ENCODE data around the gene PDE11A. TPM values are rescaled to one million over a fixed set of nuclear protein-coding genes. Genes with fewer than 3 reads are reported as not detected.

The PDE11A gene
- total RNA-seq, 2 experiments from 2014 or later: not detected

GRCh38 chr2:177906041-177906718 lies 166.4 kb downstream of the PDE11A start:
- DNase-seq (peak; percentile 21 to 67 (median 44)), ATAC-seq (ENCODE audit: poor library complexity) (peak; percentile 68)
- intact Hi-C loops (cut with DNase I, micrococcal nuclease): loop anchor here in 1 of 2 experiments (5.0 kb wide), 1 partner anchor 511 kb away; no protein-coding TSS in a partner anchor
- H3K36me3 Mint-ChIP-seq (ENCODE audit: low read depth): no peaks in the 10 kb centered on the region
- H3K27ac ChIP-seq (ENCODE audit: low read depth in 1 of 2, low read length in 2 of 2): no peak overlapping the region
- no peaks in the 10 kb centered on the region for H3K9me3 ChIP-seq (ENCODE audit: control insufficient read depth in 1 of 2, insufficient read depth in 1 of 2, low read length in 2 of 2)
- no peaks in the 10 kb centered on the region for H3K9me3 Mint-ChIP-seq
- no peaks in the 10 kb centered on the region for H3K27me3 ChIP-seq (ENCODE audit: control insufficient read depth in 1 of 2, insufficient read depth in 2 of 2, low read length in 2 of 2)
- peak; percentile 73 for TF ChIP-seq CTCF (IDR thresholded peaks at IDR 0.05)
- no peaks in the 10 kb centered on the region for H3K27me3 Mint-ChIP-seq
- no peaks in the 10 kb centered on the region for H3K4me1 Mint-ChIP-seq (ENCODE audit: low read depth)
- H3K4me1 ChIP-seq (ENCODE audit: insufficient read depth, low read length): peaks cover 3% of the 10 kb centered on the region
- ChIA-PET POLR2A (no interaction called here), CTCF (no interaction called here)
- H3K4me3 ChIP-seq (ENCODE audit: low read length): no peak overlapping the region
- no peak overlapping the region for H3K27ac Mint-ChIP-seq
- no peak overlapping the region for H3K4me3 Mint-ChIP-seq
- H3K36me3 ChIP-seq (ENCODE audit: insufficient read depth, low read length): no peaks in the 10 kb centered on the region

- ChIA-PET CTCF (no interaction called here), POLR2A (no interaction called here)
- H3K36me3 Mint-ChIP-seq (ENCODE audit: low read depth): no peaks in the 10 kb centered on the region
- H3K4me3 Mint-ChIP-seq: no peak overlapping the region
- H3K4me1 Mint-ChIP-seq (ENCODE audit: low read depth): no peaks in the 10 kb centered on the region
- no peaks in the 10 kb centered on the region for H3K9me3 ChIP-seq (ENCODE audit: control insufficient read depth in 1 of 2, insufficient read depth in 1 of 2, low read length in 2 of 2)
- no peaks in the 10 kb centered on the region for H3K9me3 Mint-ChIP-seq
- no peaks in the 10 kb centered on the region for H3K27me3 ChIP-seq (ENCODE audit: control insufficient read depth in 1 of 2, insufficient read depth in 2 of 2, low read length in 2 of 2)
- TF ChIP-seq CTCF (IDR thresholded peaks at IDR 0.05): no peak
- H3K4me3 ChIP-seq (ENCODE audit: low read length): no peak overlapping the region
- intact Hi-C loops (cut with DNase I, micrococcal nuclease): loop anchor here in 1 of 2 experiments (5.0 kb wide), 1 partner anchor 512 kb away; no protein-coding TSS in a partner anchor
- peaks cover 3% of the 10 kb centered on the region for H3K4me1 ChIP-seq (ENCODE audit: insufficient read depth, low read length)
- ATAC-seq (ENCODE audit: poor library complexity) (no peak), DNase-seq (no peak)
- H3K27ac Mint-ChIP-seq: no peak overlapping the region
- H3K36me3 ChIP-seq (ENCODE audit: insufficient read depth, low read length): no peaks in the 10 kb centered on the region
- H3K27ac ChIP-seq (ENCODE audit: low read depth in 1 of 2, low read length in 2 of 2): no peak overlapping the region
- no peaks in the 10 kb centered on the region for H3K27me3 Mint-ChIP-seq
These were observed 166.9 kb downstream of the PDE11A start for GRCh38 chr2:177905640-177906039.

GRCh38 chr2:177902395-177903163 lies 170.0 kb downstream of the PDE11A start:
- CTCF ChIA-PET: no interaction called here
- no peaks in the 10 kb centered on the region for H3K4me1 Mint-ChIP-seq (ENCODE audit: low read depth)
- no peaks in the 10 kb centered on the region for H3K4me1 ChIP-seq (ENCODE audit: insufficient read depth, low read length)

More at GRCh38 chr2:177902395-177903163, 170.0 kb downstream of the PDE11A start:
- ATAC-seq (ENCODE audit: poor library complexity) (no peak), DNase-seq (no peak)
- Mint-ChIP-seq H3K27ac (no peak overlapping the region), H3K27me3 (no peaks in the 10 kb centered on the region), H3K4me3 (no peak overlapping the region), H3K36me3 (ENCODE audit: low read depth) (no peaks in the 10 kb centered on the region), H3K9me3 (no peaks in the 10 kb centered on the region)
- no peaks in the 10 kb centered on the region for H3K9me3 ChIP-seq (ENCODE audit: control insufficient read depth in 1 of 2, insufficient read depth in 1 of 2, low read length in 2 of 2)
- TF ChIP-seq CTCF (IDR thresholded peaks at IDR 0.05): no peak
- no peaks in the 10 kb centered on the region for H3K36me3 ChIP-seq (ENCODE audit: insufficient read depth, low read length)
- intact Hi-C loops (cut with DNase I, micrococcal nuclease): no loop called here
- POLR2A ChIA-PET: no interaction called here
- H3K27me3 ChIP-seq (ENCODE audit: control insufficient read depth in 1 of 2, insufficient read depth in 2 of 2, low read length in 2 of 2): no peaks in the 10 kb centered on the region
- no peak overlapping the region for H3K4me3 ChIP-seq (ENCODE audit: low read length)
- no peak overlapping the region for H3K27ac ChIP-seq (ENCODE audit: low read depth in 1 of 2, low read length in 2 of 2)
